K562 (cell line): ENCODE results near the gene SLC2A14. TPM values are rescaled to one million over a fixed set of nuclear protein-coding genes. Genes with fewer than 3 reads are reported as not detected.

Source experiments
- ATAC-seq: fragments of 200-7000 bp; cut with Tn5 transposase; 3 replicates; pipeline ENCODE4 v1.9.1; 2020; ENCODE audit warnings: moderate library complexity
- BruUV-seq: library from RNA; stranded (reverse); fragments of 400-500 nt; replicated peaks from 2 replicates; lab custom pipeline; 2021; lab: Mats Ljungman, UMichigan
- CTCF ChIA-PET: fragments of 300-600 bp; formaldehyde crosslinking; extraction: SDS; loops from one replicate; lab custom pipeline; 2021; ENCODE audit warnings: low intra/inter-chr PET ratio; lab: Yijun Ruan, JAX
- POLR2A ChIA-PET: fragments of 300-600, 350-650 bp; sonication (Branson Sonifier 250); formaldehyde crosslinking; extraction: SDS; loops from one replicate; lab custom pipeline; 2021; ENCODE audit warnings: antibody characterized with exemption, inconsistent platforms; lab: Yijun Ruan, JAX
- DNase-seq, 4 experiments: peaks; one replicate each; pipeline versions ENCODE4 v3.0.0 to v3.0.0-alpha.2; 2011 to 2018; ENCODE audit warnings: low spot score in 3 of 4, mixed read lengths in 3 of 4; ENCODE audit errors: extremely low read depth in 1 of 4
- FAIRE-seq: peaks from 2 replicates; lab custom pipeline; 2011; peaks lifted over from hg19 to GRCh38; lab: Jason Lieb, UNC
- H2AFZ ChIP-seq: 2 replicates; pipeline ENCODE4 v1.6.0; 2011; ENCODE audit warnings: low read depth, low read length, control low read depth, inconsistent platforms
- H3K27ac ChIP-seq: fragments of 200-600 bp; 3 replicates; pipeline ENCODE4 v1.8.0; 2011; ENCODE audit warnings: low read depth, mild to moderate bottlenecking, control low read depth, inconsistent platforms, low read length, moderate library complexity, mixed read lengths; ENCODE audit errors: extremely low read depth
- H3K27me3 ChIP-seq, 2 experiments: fragments of 300-600 bp in 1 of 2; 2 replicates in 1 of 2; 3 replicates in 1 of 2; pipeline versions ENCODE4 v1.6.0 to v1.8.0; 2011; ENCODE audit warnings: inconsistent platforms in 2 of 2, low read length in 2 of 2, mild to moderate bottlenecking in 1 of 2, mixed read lengths in 1 of 2, moderate library complexity in 1 of 2; ENCODE audit not compliant: control insufficient read depth in 2 of 2, insufficient read depth in 2 of 2
- H3K36me3 ChIP-seq: fragments of 300-600 bp; 3 replicates; pipeline ENCODE4 v1.8.0; 2011; ENCODE audit warnings: mild to moderate bottlenecking, low read length, inconsistent platforms; ENCODE audit not compliant: control insufficient read depth, insufficient read depth
- H3K4me1 ChIP-seq, 2 experiments: fragments of 200-600 bp in 1 of 2; replicated peaks in 1 of 2; 2 replicates in 1 of 2; 3 replicates in 1 of 2; pipeline versions ENCODE4 v1.5.1 to v1.8.0; 2011; ENCODE audit warnings: inconsistent platforms in 2 of 2, low read length in 2 of 2, mild to moderate bottlenecking in 1 of 2, mixed read lengths in 1 of 2, moderate library complexity in 1 of 2; ENCODE audit not compliant: control insufficient read depth in 2 of 2, insufficient read depth in 2 of 2
- H3K4me2 ChIP-seq: 2 replicates; pipeline ENCODE4 v1.6.1; 2011; ENCODE audit warnings: low read length, control low read depth, inconsistent platforms, mixed read lengths; ENCODE audit not compliant: insufficient read depth
- H3K4me3 ChIP-seq: fragments of 200-600 bp; sonication (generic), shearing (Covaris generic); 2 replicates; pipeline ENCODE4 v1.5.1; 2016; ENCODE audit warnings: control low read depth, inconsistent platforms
- H3K79me2 ChIP-seq: fragments of 200-600 bp; 3 replicates; pipeline ENCODE4 v1.8.0; 2011; ENCODE audit warnings: low read length, inconsistent platforms; ENCODE audit not compliant: control insufficient read depth, insufficient read depth
- H3K9ac ChIP-seq, 2 experiments: 2 replicates each; pipeline versions ENCODE4 v1.6.0 to v1.6.1; 2011; ENCODE audit warnings: low read depth in 2 of 2, low read length in 2 of 2, control low read depth in 1 of 2, inconsistent platforms in 1 of 2, mild to moderate bottlenecking in 1 of 2, mixed read lengths in 1 of 2; ENCODE audit not compliant: insufficient read depth in 1 of 2
- H3K9me1 ChIP-seq: one replicate; pipeline ENCODE4 v1.6.0; 2011; ENCODE audit warnings: inconsistent platforms, mild to moderate bottlenecking, low read length, moderate library complexity; ENCODE audit not compliant: control insufficient read depth, insufficient read depth
- H3K9me3 ChIP-seq: replicated peaks from 2 replicates; pipeline ENCODE4 v1.5.1; 2011; ENCODE audit warnings: low read depth, low read length, inconsistent platforms; ENCODE audit not compliant: control insufficient read depth, insufficient read depth
- H4K20me1 ChIP-seq: replicated peaks from 2 replicates; pipeline ENCODE4 v1.6.1; 2011; ENCODE audit warnings: low read length, inconsistent platforms, mixed read lengths; ENCODE audit not compliant: control insufficient read depth, insufficient read depth
- BHLHE40 ChIP-seq: IDR thresholded peaks from 2 replicates; pipeline ENCODE4 v1.6.1; 2011; ENCODE audit warnings: low read length, improper control_type of control experiment
- CREM ChIP-seq: IDR thresholded peaks from 2 replicates; pipeline ENCODE4 v1.6.1; 2014; ENCODE audit warnings: antibody characterized with exemption, low read depth
- FOXM1 ChIP-seq, 2 experiments: fragments of 450-650 bp in 1 of 2; sonication (generic) in 1 of 2; formaldehyde crosslinking in 1 of 2; IDR thresholded peaks; 2 replicates each; pipeline versions ENCODE4 v1.6.1 to v1.9.0; 2017 to 2022; ENCODE audit warnings: low read depth in 2 of 2, mild to moderate bottlenecking in 2 of 2, missing genetic modification reagents in 1 of 2, moderate library complexity in 1 of 2
- FOXO4 ChIP-seq: fragments of 450-650 bp; formaldehyde crosslinking; IDR thresholded peaks from 2 replicates; pipeline ENCODE4 v1.4.0; 2020; ENCODE audit warnings: mild to moderate bottlenecking, moderate library complexity
- MAFK ChIP-seq: IDR thresholded peaks from 2 replicates; pipeline ENCODE4 v1.6.1; 2011; ENCODE audit warnings: low read length, improper control_type of control experiment
- NELFE ChIP-seq: IDR thresholded peaks from 2 replicates; pipeline ENCODE4 v1.6.1; 2011; ENCODE audit warnings: mild to moderate bottlenecking; ENCODE audit not compliant: insufficient read depth, insufficient read length
- POLR2A ChIP-seq: fragments of 450-650 bp; conservative IDR thresholded peaks from 2 replicates; pipeline ENCODE4 v1.6.1; 2016
- SAFB ChIP-seq: fragments of 200-400 bp; formaldehyde crosslinking; IDR thresholded peaks from 2 replicates; pipeline ENCODE4 v1.6.1; 2017; ENCODE audit warnings: low read depth, low read length, borderline replicate concordance
- ZBTB1 ChIP-seq: sonication (generic); formaldehyde crosslinking; IDR thresholded peaks from 2 replicates; pipeline ENCODE4 v1.8.1; 2023; ENCODE audit warnings: missing genetic modification reagents, low read depth, mild to moderate bottlenecking, borderline replicate concordance
- WGBS: fragments of 100-300 bp; shearing (Covaris generic); methylation state at CpG from one replicate; pipeline ENCODE4 v1.1.6; 2016; ENCODE audit warnings: low coverage, mixed read lengths; ENCODE audit not compliant: insufficient coverage; ENCODE audit errors: missing lambda C conversion rate; 5-methylcytosine and 5-hydroxymethylcytosine counted together
- in situ Hi-C: fragments of 300-500 bp; cut with MboI; formaldehyde crosslinking; loops from 4 replicates; pipeline ENCODE4 v1.15.0; 2018; ENCODE audit warnings: inconsistent platforms, mixed read lengths
- intact Hi-C: fragments of 100-400 bp; cut with micrococcal nuclease; formaldehyde crosslinking; loops from 2 replicates; pipeline ENCODE4 v1.14.2; 2022
- polyA plus RNA-seq, 8 experiments: library from polyadenylated mRNA; depleted of rRNA in 4 of 8; stranded (reverse) in 5 of 8; unstranded in 3 of 8; fragments of >200 nt; fragmentation: Nextera tagmentation in 2 of 8; fragmentation: Illumina TruSeq in 1 of 8; extraction: Ambion mirVana in 2 of 8; extraction: Trizol in 1 of 8; gene quantifications; 2 replicates each; pipeline versions ENCODE4 v1.2.1 to v1.2.3, GENCODE V29; 2011 to 2014; ENCODE audit warnings: inconsistent platforms in 1 of 8, missing spikeins in 1 of 8
- total RNA-seq, 7 experiments: library from RNA; depleted of rRNA in 6 of 7; stranded (reverse); fragments of >200 nt in 6 of 7; fragmentation: Illumina TruSeq in 2 of 7; extraction: Trizol in 2 of 7; gene quantifications; 2 replicates each; pipeline versions ENCODE4 v1.2.1 to v1.2.3, GENCODE V29; 2011 to 2021; ENCODE audit warnings: low replicate concordance in 1 of 7

The SLC2A14 gene
- total and polyA plus RNA-seq, 9 of the 15 experiments (the other 6 are each of a cell fraction or from before 2014, with no cell fraction given) = 0.13 to 8.9 (median 4.8) TPM; not detected in 1

GRCh38 chr12:7864601-7865150, 8.0 kb downstream of the SLC2A14 start:
- peak; percentile 42; the same call in 1 of the 3 replicates for ATAC-seq
- intact Hi-C loops = loop anchor here (10.0 kb wide), 1 partner anchor 70 kb away; the partner anchor contains the start of gene SLC2A3
- 44% methylated on average over 12 of the region's 12 CpGs for WGBS

More at GRCh38 chr12:7864601-7865150, 8.0 kb downstream of the SLC2A14 start:
- Histone ChIP-seq H3K4me2 (peak overlapping the region; percentile 11; the same call in 1 of the 2 replicates), H3K4me3 (no peak overlapping the region), H4K20me1 (no peaks in the 10 kb centered on the region), H3K27ac (no peak overlapping the region), H3K79me2 (no peaks in the 10 kb centered on the region), H3K36me3 (no peaks in the 10 kb centered on the region), H3K9me3 (no peaks in the 10 kb centered on the region), H3K4me1 (peaks cover 0 to 4% of the 10 kb centered on the region in 2 experiments; a peak in 3 of 5 replicates), H2AFZ (peak overlapping the region; percentile 58; the same call in 1 of the 2 replicates), H3K9me1 (no peaks in the 10 kb centered on the region), H3K9ac (no peak overlapping the region), H3K27me3 (no peaks in the 10 kb centered on the region)
- no TSS peak for BruUV-seq
- DNase-seq (peak in 1 of 4 experiments; percentile 12), FAIRE-seq (no peak)
- ChIA-PET CTCF (interaction anchor here (1.2 kb wide), 1 partner anchor 68 kb away, joined by 3 read pairs; no protein-coding TSS in a partner anchor), POLR2A (no interaction called here)
- TF ChIP-seq POLR2A (no peak), ZBTB1 (CRISPR knock-in tag) (no peak), NELFE (no peak), BHLHE40 (peak; percentile 34; the same call in 1 of the 2 replicates), SAFB (no peak), FOXM1 (IDR thresholded peaks at IDR 0.05; ENCODE audit: low read depth) (no peak), FOXM1 (CRISPR knock-in tag; IDR thresholded peaks at IDR 0.05; ENCODE audit: low read depth) (no peak), MAFK (no peak), CREM (peak; percentile 36; the same call in 1 of the 2 replicates), FOXO4 (CRISPR knock-in tag) (no peak)
- in situ Hi-C loops = no loop called here
